Lower leg skin (tissue), 4 donors: ENCODE results near the gene GAS7. TPM values are rescaled to one million over a fixed set of nuclear protein-coding genes. Genes with fewer than 3 reads are reported as not detected.
A peak's percentile ranks its signal among the peaks of the same experiment; 100 is the strongest.
"Not testable (repeated sequence)": the region's sequence is repeated elsewhere in the genome, so short reads cannot be mapped to it uniquely, and the experiment has no call there.

Experiments
- DNase-seq, 2 donors: peaks; one replicate each; pipeline ENCODE4 v3.0.0-alpha.2; 2019; ENCODE audit warnings: low spot score in 2 of 2
- H3K4me3 ChIP-seq: fragments of 200-600 bp; sonication (generic); 2 replicates; pipeline ENCODE4 v1.5.1; 2017; ENCODE audit warnings: mild to moderate bottlenecking, low read depth; ENCODE audit not compliant: poor library complexity, severe bottlenecking
- CTCF ChIP-seq, 3 donors: fragments of 450-650 bp; IDR thresholded peaks; one replicate each; pipeline ENCODE4 v1.5.1; 2016; ENCODE audit warnings: antibody characterized with exemption in 3 of 3, mild to moderate bottlenecking in 3 of 3, moderate library complexity in 2 of 3
- POLR2A ChIP-seq, 2 donors: fragments of 450-650 bp; IDR thresholded peaks; one replicate each; pipeline ENCODE4 v1.6.1; 2016 to 2017; ENCODE audit warnings: antibody characterized with exemption in 2 of 2, mild to moderate bottlenecking in 1 of 2, moderate library complexity in 1 of 2
- WGBS, 2 donors: methylation state at CpG; one replicate each; pipeline ENCODE4 v1.1.5; 2018; 5-methylcytosine and 5-hydroxymethylcytosine counted together
- intact Hi-C: fragments of 100-400 bp; cut with DNase I; formaldehyde crosslinking; loops from one replicate; pipeline ENCODE4 v1.15.0; 2023; ENCODE audit warnings: low total_unique reads
- total RNA-seq, 4 donors: library from RNA; depleted of rRNA; stranded (reverse); fragments of >200 nt; gene quantifications; one replicate each; pipeline ENCODE4 v1.1.0, GENCODE V29; 2016

GAS7 gene
- total RNA-seq, 4 donors from 2014 or later: 97.8 to 148 (median 117) TPM

GRCh38 chr17:10061111-10061845 lies 137.1 kb downstream of the GAS7 start:
- peak; percentile 60 to 93 for DNase-seq
- H3K4me3 ChIP-seq: no peak overlapping the region
- intact Hi-C loops: no loop called here
- 29 to 36% methylated on average over 13 of the region's 13 CpGs for WGBS, 2 donors
- TF ChIP-seq POLR2A (IDR thresholded peaks at IDR 0.05) (no peak), CTCF (IDR thresholded peaks at IDR 0.05) (no peak)

GRCh38 chr17:10060526-10060925 lies 137.9 kb downstream of the GAS7 start:
- 75 to 82% methylated on average over 8 of the region's 8 CpGs for WGBS, 2 donors
- no peak overlapping the region for H3K4me3 ChIP-seq
- intact Hi-C loops: no loop called here
- no peak for TF ChIP-seq POLR2A (IDR thresholded peaks at IDR 0.05)
- TF ChIP-seq CTCF (IDR thresholded peaks at IDR 0.05): no peak
- DNase-seq: no peak

- no peak overlapping the region for H3K4me3 ChIP-seq
- no peak for DNase-seq
- intact Hi-C loops: no loop called here
- 32 to 35% methylated on average over 11 of the region's 11 CpGs for WGBS, 2 donors
- TF ChIP-seq POLR2A (IDR thresholded peaks at IDR 0.05) (no peak), CTCF (IDR thresholded peaks at IDR 0.05) (no peak)
Observed at GRCh38 chr17:10059684-10060211, 138.7 kb downstream of the GAS7 start.

- intact Hi-C loops: no loop called here
- H3K4me3 ChIP-seq: no peak overlapping the region
Observed at GRCh38 chr17:10058921-10059683, 139.3 kb downstream of the GAS7 start.

GRCh38 chr17:10057466-10057865 lies 140.9 kb downstream of the GAS7 start:
- H3K4me3 ChIP-seq, intact Hi-C loops, DNase-seq: not testable (repeated sequence)
- WGBS, 2 donors: 94 to 96% methylated on average over 10 to 24 of the region's 25 CpGs

More at GRCh38 chr17:10058921-10059683, 139.3 kb downstream of the GAS7 start:
- TF ChIP-seq POLR2A (IDR thresholded peaks at IDR 0.05) (no peak), CTCF (IDR thresholded peaks at IDR 0.05) (no peak)
- WGBS, 2 donors: 83 to 86% methylated on average over 16 of the region's 16 CpGs
- no peak for DNase-seq

- no peak overlapping the region for H3K4me3 ChIP-seq
- no peak for TF ChIP-seq CTCF (IDR thresholded peaks at IDR 0.05)
- WGBS, 2 donors: 69 to 75% methylated on average over 13 of the region's 13 CpGs
- no peak for DNase-seq
- intact Hi-C loops: no loop called here
Observed at GRCh38 chr17:10055262-10055975, 143.0 kb downstream of the GAS7 start.
